PC-3 (cell line): ENCODE data around the gene RASSF4. TPM values are rescaled to one million over a fixed set of nuclear protein-coding genes. Genes with fewer than 3 reads are reported as not detected.

Experiments used
- ATAC-seq: fragments of 200-7000 bp; cut with Tn5 transposase; 2 replicates; pipeline ENCODE4 v1.9.1; 2020; ENCODE audit warnings: mild to moderate bottlenecking, moderate library complexity
- BruUV-seq: library from RNA; stranded (reverse); fragments of 400-500 nt; replicated peaks from 2 replicates; lab custom pipeline; 2021; lab: Mats Ljungman, UMichigan
- CTCF ChIA-PET: fragments of 300-600 bp; sonication (Branson Sonifier 250); formaldehyde crosslinking; loops from one replicate; lab custom pipeline; 2022; ENCODE audit warnings: antibody characterized with exemption; lab: Charles Lee
- POLR2A ChIA-PET: fragments of 300-600 bp; sonication (Branson Sonifier 250); formaldehyde crosslinking; loops from one replicate; lab custom pipeline; 2022; ENCODE audit warnings: antibody characterized with exemption; ENCODE audit not compliant: unreplicated experiment; lab: Charles Lee
- DNase-seq: peaks from one replicate; pipeline ENCODE4 v3.0.0-alpha.2; 2015
- H2AFZ ChIP-seq: fragments of 300-600 bp; sonication (generic); 2 replicates; pipeline ENCODE4 v1.6.0; 2016; ENCODE audit warnings: antibody characterized with exemption, low read length
- H3F3A ChIP-seq: fragments of 300-600 bp; sonication (generic); one replicate; pipeline ENCODE4 v1.6.0; 2017; ENCODE audit warnings: antibody characterized with exemption, low read length, control low read depth, mild to moderate bottlenecking; ENCODE audit not compliant: unreplicated experiment
- H3K27ac ChIP-seq: fragments of 300-600 bp; sonication (generic); 2 replicates; pipeline ENCODE4 v1.5.1; 2016; ENCODE audit warnings: mild to moderate bottlenecking, low read length
- H3K27me3 ChIP-seq: fragments of 300-600 bp; sonication (generic); 2 replicates; pipeline ENCODE4 v1.6.1; 2016; ENCODE audit warnings: low read length, mixed read lengths
- H3K36me3 ChIP-seq: fragments of 300-600 bp; sonication (generic); 2 replicates; pipeline ENCODE4 v1.6.1; 2016; ENCODE audit warnings: low read depth, mixed run types, low read length, mixed read lengths
- H3K4me1 ChIP-seq: fragments of 300-600 bp; sonication (generic); 2 replicates; pipeline ENCODE4 v1.5.1; 2016; ENCODE audit warnings: low read length; ENCODE audit not compliant: insufficient read depth
- H3K4me2 ChIP-seq: fragments of 300-600 bp; sonication (generic); 2 replicates; pipeline ENCODE4 v1.6.0; 2016; ENCODE audit warnings: low read length
- H3K4me3 ChIP-seq: fragments of 300-600 bp; sonication (generic); 2 replicates; pipeline ENCODE4 v1.5.1; 2016; ENCODE audit warnings: mild to moderate bottlenecking, low read length, mixed read lengths
- H3K79me2 ChIP-seq: fragments of 300-600 bp; sonication (generic); 2 replicates; pipeline ENCODE4 v1.6.1; 2017; ENCODE audit warnings: low read length, mixed read lengths
- H3K9ac ChIP-seq: fragments of 300-600 bp; sonication (generic); 2 replicates; pipeline ENCODE4 v1.6.0; 2016; ENCODE audit warnings: mild to moderate bottlenecking, low read length
- H3K9me2 ChIP-seq: fragments of 300-600 bp; sonication (generic); replicated peaks from 2 replicates; pipeline ENCODE4 v1.6.1; 2016; ENCODE audit warnings: mixed run types, low read length, mixed read lengths
- H3K9me3 ChIP-seq: fragments of 300-600 bp; sonication (generic); 2 replicates; pipeline ENCODE4 v1.6.1; 2016; ENCODE audit warnings: low read length, mixed read lengths
- H4K20me1 ChIP-seq: fragments of 300-600 bp; sonication (generic); 2 replicates; pipeline ENCODE4 v1.6.1; 2016; ENCODE audit warnings: low read length, mixed read lengths
- CTCF ChIP-seq: fragments of 300-600 bp; sonication (generic); conservative IDR thresholded peaks from 2 replicates; pipeline ENCODE4 v1.5.1; 2017; ENCODE audit warnings: antibody characterized with exemption, low read depth, mild to moderate bottlenecking, low read length
- EZH2 ChIP-seq: fragments of 300-600 bp; sonication (generic); IDR thresholded peaks from one replicate; pipeline ENCODE4 v1.6.1; 2017; ENCODE audit warnings: antibody characterized with exemption, mild to moderate bottlenecking, low read length; ENCODE audit not compliant: unreplicated experiment
- EZH2phosphoT487 ChIP-seq: fragments of 300-600 bp; sonication (generic); IDR thresholded peaks from 2 replicates; pipeline ENCODE4 v1.6.1; 2018; ENCODE audit warnings: mild to moderate bottlenecking, antibody characterized with exemption, low read length, borderline replicate concordance
- intact Hi-C: fragments of 100-400 bp; cut with micrococcal nuclease; formaldehyde crosslinking; loops from 2 replicates; pipeline ENCODE4 v1.9.0; 2023
- total RNA-seq: library from RNA; depleted of rRNA; stranded (reverse); fragments of >200 nt; gene quantifications from 2 replicates; pipeline ENCODE4 v1.2.3, GENCODE V29; 2014

The RASSF4 gene
- total RNA-seq, 1 experiment from 2014 or later, result 8.7 TPM

GRCh38 chr10:44944354-44944753, 15.2 kb upstream of the RASSF4 start:
- no peaks in the 10 kb centered on the region for H3F3A ChIP-seq
- H3K9me2 ChIP-seq, result no peaks in the 10 kb centered on the region
- no peak overlapping the region for H3K9ac ChIP-seq
- ChIA-PET CTCF (interaction anchor here (1.0 kb wide), 1 partner anchor 11 kb away, joined by 3 read pairs; no protein-coding TSS in a partner anchor), POLR2A (no interaction called here)
- H4K20me1 ChIP-seq, result no peaks in the 10 kb centered on the region
- DNase-seq (no peak), ATAC-seq (no peak)
- H3K27ac ChIP-seq, result no peak overlapping the region
- H2AFZ ChIP-seq, result no peak overlapping the region
- TF ChIP-seq EZH2phosphoT487, result no peak
- no peak for TF ChIP-seq EZH2
- no peak for TF ChIP-seq CTCF
- H3K27me3 ChIP-seq, result no peaks in the 10 kb centered on the region
- H3K9me3 ChIP-seq, result no peaks in the 10 kb centered on the region
- no peaks in the 10 kb centered on the region for H3K36me3 ChIP-seq
- H3K79me2 ChIP-seq, result no peaks in the 10 kb centered on the region
- H3K4me2 ChIP-seq, result no peak overlapping the region
- H3K4me1 ChIP-seq, result no peaks in the 10 kb centered on the region
- intact Hi-C loops, result no loop called here
- BruUV-seq, result no TSS peak
- no peak overlapping the region for H3K4me3 ChIP-seq

DNA sequence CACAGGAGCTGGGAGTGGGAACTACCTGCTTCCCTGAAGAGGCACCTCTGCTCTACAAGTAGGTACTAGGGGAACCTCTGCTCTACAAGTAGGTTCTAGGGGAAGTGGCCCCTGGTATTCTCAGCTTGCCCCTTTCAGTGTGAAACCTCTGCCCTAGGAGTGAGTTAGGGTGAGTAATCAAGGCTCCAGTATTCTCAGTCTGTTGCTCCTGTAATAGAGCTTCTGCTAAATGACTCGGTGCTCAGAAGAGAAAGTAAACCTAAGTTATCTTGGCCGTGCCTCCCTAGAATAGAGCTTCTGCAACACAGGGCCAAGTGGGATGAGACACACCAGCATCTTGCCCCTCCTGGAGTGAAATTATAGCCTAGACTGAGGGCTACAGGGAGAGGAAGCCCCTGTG, 13.4 kb upstream of the RASSF4 start:
- no peaks in the 10 kb centered on the region for H3K9me3 ChIP-seq
- POLR2A ChIA-PET, result interaction anchor here (0.6 kb wide), 1 partner anchor 55 kb away, joined by 4 read pairs; no protein-coding TSS in a partner anchor
- no TSS peak for BruUV-seq
- no peak for DNase-seq
- H3K27ac ChIP-seq, result no peak overlapping the region
- H2AFZ ChIP-seq, result no peak overlapping the region
- H3K79me2 ChIP-seq, result no peaks in the 10 kb centered on the region
- TF ChIP-seq EZH2phosphoT487, result no peak
- TF ChIP-seq CTCF, result no peak
- TF ChIP-seq EZH2, result no peak
- H3K9ac ChIP-seq, result no peak overlapping the region
- no peaks in the 10 kb centered on the region for H3F3A ChIP-seq
- intact Hi-C loops, result no loop called here
- H3K4me2 ChIP-seq, result no peak overlapping the region
- no peak overlapping the region for H3K4me3 ChIP-seq
- CTCF ChIA-PET, result no interaction called here
- ATAC-seq, result no peak
- H3K4me1 ChIP-seq, result no peaks in the 10 kb centered on the region
- H3K9me2 ChIP-seq, result no peaks in the 10 kb centered on the region
- no peaks in the 10 kb centered on the region for H3K36me3 ChIP-seq
- no peaks in the 10 kb centered on the region for H4K20me1 ChIP-seq
- H3K27me3 ChIP-seq, result no peaks in the 10 kb centered on the region

- ATAC-seq, result no peak
- POLR2A ChIA-PET, result no interaction called here
- Histone ChIP-seq H3K4me2 (no peak overlapping the region), H3K4me3 (no peak overlapping the region), H3K36me3 (no peaks in the 10 kb centered on the region), H3K9ac (no peak overlapping the region), H4K20me1 (no peaks in the 10 kb centered on the region), H3K9me3 (no peaks in the 10 kb centered on the region), H3K4me1 (no peaks in the 10 kb centered on the region), H2AFZ (no peak overlapping the region), H3F3A (no peaks in the 10 kb centered on the region), H3K9me2 (no peaks in the 10 kb centered on the region), H3K79me2 (no peaks in the 10 kb centered on the region), H3K27me3 (no peaks in the 10 kb centered on the region), H3K27ac (no peak overlapping the region)
- TF ChIP-seq CTCF, result no peak
- TF ChIP-seq EZH2, result no peak
- TF ChIP-seq EZH2phosphoT487, result no peak
- CTCF ChIA-PET, result no interaction called here
- no TSS peak for BruUV-seq
- intact Hi-C loops, result no loop called here
- no peak for DNase-seq
Measured at GRCh38 chr10:44947371-44948152, 12.0 kb upstream of the RASSF4 start.
